ENCODE measurements around the gene PLPP1.
"Not testable (repeated sequence)": the region's sequence is repeated elsewhere in the genome, so short reads cannot be mapped to it uniquely, and the experiment has no call there.

PLPP1 gene

DNA sequence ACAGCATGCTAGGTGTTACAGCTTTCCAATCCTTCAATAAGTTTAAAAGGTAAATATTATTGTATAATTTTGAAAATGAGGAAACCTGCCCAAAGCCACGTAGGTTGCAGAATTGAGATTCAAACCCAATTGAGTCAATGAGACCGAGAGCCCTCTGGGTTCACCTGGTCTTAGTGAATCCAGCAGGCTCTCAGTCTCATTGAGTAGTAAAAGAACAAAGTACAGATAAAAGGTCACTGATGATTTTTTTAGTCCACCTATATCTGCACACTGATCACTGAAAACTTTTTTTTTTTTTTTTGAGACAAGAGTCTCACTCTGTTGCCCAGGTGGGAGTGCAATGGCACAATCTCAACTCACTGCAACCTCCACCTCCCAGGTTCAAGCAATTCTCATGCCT, 27.2 kb downstream of the PLPP1 start:
- H3K4me3 ChIP-seq (ENCODE audit: low read length): no peak overlapping the region
- TF ChIP-seq, protein P1, sequence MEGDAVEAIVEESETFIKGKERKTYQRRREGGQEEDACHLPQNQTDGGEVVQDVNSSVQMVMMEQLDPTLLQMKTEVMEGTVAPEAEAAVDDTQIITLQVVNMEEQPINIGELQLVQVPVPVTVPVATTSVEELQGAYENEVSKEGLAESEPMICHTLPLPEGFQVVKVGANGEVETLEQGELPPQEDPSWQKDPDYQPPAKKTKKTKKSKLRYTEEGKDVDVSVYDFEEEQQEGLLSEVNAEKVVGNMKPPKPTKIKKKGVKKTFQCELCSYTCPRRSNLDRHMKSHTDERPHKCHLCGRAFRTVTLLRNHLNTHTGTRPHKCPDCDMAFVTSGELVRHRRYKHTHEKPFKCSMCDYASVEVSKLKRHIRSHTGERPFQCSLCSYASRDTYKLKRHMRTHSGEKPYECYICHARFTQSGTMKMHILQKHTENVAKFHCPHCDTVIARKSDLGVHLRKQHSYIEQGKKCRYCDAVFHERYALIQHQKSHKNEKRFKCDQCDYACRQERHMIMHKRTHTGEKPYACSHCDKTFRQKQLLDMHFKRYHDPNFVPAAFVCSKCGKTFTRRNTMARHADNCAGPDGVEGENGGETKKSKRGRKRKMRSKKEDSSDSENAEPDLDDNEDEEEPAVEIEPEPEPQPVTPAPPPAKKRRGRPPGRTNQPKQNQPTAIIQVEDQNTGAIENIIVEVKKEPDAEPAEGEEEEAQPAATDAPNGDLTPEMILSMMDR (conservative IDR thresholded peaks at IDR 0.05; ENCODE audit: low read length): no peak
- DNase-seq (ENCODE audit: low read depth): no peak

DNA sequence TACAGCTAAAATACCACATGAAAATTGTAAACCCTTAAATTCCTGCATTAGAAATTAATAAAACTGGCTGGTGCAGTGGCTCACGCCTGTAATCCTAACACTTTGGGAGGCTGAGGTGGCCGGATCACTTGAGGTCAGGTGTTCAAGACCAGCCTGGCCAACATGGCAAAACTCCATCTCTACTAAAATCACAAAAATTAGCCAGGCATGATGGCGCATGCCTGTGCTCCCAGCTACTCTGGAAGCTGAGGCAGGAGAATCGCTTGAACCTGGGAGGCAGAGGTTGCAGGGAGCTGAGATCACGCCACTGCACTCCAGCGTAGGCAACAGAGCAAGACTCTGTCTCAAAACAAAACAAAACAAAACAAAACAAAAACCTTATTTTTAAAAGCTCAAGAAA, 29.1 kb downstream of the PLPP1 start:
- not testable (repeated sequence) for H3K4me3 ChIP-seq (ENCODE audit: low read length); DNase-seq (ENCODE audit: low read depth)

DNA sequence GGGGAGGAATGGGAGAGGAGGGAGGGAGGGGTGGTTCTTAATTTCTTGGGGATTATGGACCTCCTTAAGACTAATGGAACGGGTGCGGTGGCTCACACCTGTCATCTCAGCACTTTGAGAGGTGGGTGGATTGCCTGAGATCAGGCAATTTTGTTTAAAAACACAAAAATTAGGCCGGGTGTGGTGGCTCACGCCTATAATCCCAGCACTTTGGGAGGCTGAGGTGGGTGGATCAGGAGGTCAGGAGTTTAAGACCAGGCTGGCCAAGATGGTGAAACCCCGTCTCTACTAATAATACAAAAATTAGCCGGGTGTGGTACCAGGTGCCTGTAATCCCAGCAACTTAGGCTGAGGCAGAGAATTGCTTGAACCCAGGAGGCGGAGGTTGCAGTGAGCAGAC, 30.8 kb downstream of the PLPP1 start:
- not testable (repeated sequence) for H3K4me3 ChIP-seq (ENCODE audit: low read length); DNase-seq (ENCODE audit: low read depth)

DNA sequence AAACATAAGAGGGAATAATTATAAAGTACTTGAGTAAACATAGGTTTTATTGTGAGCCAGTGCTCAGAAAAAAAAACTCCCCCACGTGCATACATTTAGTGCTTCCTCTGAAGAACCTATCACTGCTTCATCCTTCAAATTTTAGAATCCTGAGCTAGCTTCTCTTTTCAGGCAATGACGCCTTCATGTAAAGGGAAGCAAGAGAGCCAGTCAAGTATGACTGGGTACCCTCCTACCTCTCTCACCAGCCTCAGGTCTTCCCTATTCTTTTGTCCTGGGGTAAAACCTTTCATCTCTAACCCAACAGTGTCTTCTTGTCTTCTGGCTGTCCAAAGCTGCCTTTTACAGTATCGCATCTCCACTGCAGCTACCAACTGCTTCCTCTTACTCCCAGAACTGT, 32.0 kb downstream of the PLPP1 start:
- TF ChIP-seq, protein P1 (conservative IDR thresholded peaks at IDR 0.05; ENCODE audit: low read length): no peak
- no peak overlapping the region for H3K4me3 ChIP-seq (ENCODE audit: low read length)
- DNase-seq (ENCODE audit: low read depth): no peak

DNA sequence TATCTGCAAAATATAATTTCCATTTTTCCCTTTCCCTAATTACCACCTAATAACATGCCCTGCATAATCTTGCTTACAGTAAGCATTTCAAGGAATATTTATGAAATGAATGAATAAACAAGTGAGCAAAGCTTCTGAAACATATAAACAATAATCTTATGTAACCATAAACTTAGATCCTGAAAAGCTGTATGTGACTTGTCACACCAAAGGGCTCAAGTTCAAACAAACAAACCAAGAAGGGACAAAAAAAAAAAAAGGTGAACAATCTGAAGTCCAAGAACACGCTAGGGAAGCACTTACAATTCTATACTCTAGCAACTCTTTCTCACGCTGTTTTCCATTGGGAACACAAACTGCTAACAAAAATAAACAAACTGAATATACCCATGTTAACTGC, 36.3 kb downstream of the PLPP1 start:
- DNase-seq (ENCODE audit: low read depth): no peak
- H3K4me3 ChIP-seq (ENCODE audit: low read length): no peak overlapping the region
- TF ChIP-seq, protein P1 (conservative IDR thresholded peaks at IDR 0.05; ENCODE audit: low read length): no peak

DNA sequence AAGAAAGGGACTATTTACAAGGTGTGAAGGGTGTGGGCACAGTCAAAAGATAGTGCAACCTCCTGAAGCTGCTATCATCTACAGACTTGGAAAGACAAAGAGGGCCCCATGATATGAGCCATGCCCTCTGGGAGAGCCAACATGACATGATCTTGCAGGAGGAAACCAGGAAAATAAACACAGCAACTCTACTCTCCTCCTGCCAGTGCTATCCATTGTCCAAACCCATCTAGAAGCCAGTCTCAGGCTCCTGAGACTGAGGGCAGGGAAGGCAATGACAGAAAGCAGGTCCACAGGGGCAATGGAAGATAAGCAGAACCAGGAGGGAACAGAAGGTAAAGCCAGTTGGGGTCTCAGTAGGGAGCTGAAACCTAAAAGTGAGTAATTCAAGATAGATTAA, 37.1 kb downstream of the PLPP1 start:
- DNase-seq (ENCODE audit: low read depth): no peak
- no peak overlapping the region for H3K4me3 ChIP-seq (ENCODE audit: low read length)
- TF ChIP-seq, protein P1 (conservative IDR thresholded peaks at IDR 0.05; ENCODE audit: low read length): no peak

DNA sequence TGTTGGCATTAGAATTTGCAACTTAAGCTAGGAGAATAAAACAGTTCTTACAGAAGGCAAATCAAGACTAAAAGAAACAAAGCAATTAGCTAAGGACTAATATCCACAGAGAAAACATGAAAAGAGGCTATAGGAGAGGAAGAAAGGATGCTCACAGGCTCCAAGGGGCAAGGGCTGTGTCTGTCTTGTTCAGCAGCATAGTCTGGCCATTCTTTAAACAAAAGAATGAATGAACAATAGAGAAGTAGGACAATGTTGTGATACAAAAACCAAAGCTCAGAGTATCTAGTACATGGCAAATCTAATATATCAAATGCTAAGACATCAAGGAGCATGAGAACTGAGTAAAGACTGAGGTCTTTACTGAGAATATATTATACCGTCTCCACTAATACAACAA, 39.5 kb downstream of the PLPP1 start:
- no peak overlapping the region for H3K4me3 ChIP-seq (ENCODE audit: low read length)
- no peak for DNase-seq (ENCODE audit: low read depth)
- TF ChIP-seq, protein P1 (conservative IDR thresholded peaks at IDR 0.05; ENCODE audit: low read length): no peak

DNA sequence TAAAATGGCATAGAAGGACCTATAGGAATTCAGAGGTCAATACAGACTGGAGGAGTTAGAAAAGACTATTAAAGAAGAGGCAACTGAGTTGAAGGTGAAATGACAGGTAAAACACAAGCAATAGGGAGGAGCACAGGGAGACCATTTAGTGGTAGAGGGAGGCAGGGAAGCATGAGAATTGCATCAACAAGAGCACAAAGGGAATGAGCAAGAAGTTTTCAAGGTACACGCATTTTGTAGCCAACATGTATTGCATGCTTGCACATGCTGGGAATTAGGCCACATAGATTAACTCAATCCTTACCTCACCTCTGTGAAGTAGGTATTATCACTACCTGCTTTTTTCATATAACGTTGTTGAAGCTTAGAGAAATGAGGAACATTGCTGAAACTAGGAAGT, 42.3 kb downstream of the PLPP1 start:
- no peak overlapping the region for H3K4me3 ChIP-seq (ENCODE audit: low read length)
- TF ChIP-seq, protein P1 (conservative IDR thresholded peaks at IDR 0.05; ENCODE audit: low read length): no peak
- DNase-seq (ENCODE audit: low read depth): no peak

All from AG10803 (cell line).